Cardiac fibroblast (primary cell): Measurements from ENCODE around the gene TSPAN10.

ENCODE experiments used
- DNase-seq, 2 donors: peaks; one replicate each; pipeline versions ENCODE4 v3.0.0 to v3.0.0-alpha.2; 2010; ENCODE audit warnings: low read depth in 2 of 2
- H3K4me3 ChIP-seq, 2 donors: replicated peaks in 1 of 2; 1 replicate in 1 of 2; 2 replicates in 1 of 2; pipeline ENCODE4 v1.5.1; 2011; ENCODE audit warnings: low read depth in 2 of 2, low read length in 2 of 2, mild to moderate bottlenecking in 2 of 2, moderate library complexity in 1 of 2
- CTCF ChIP-seq: IDR thresholded peaks from one replicate; pipeline ENCODE4 v1.5.1; 2011; ENCODE audit warnings: low read depth, mild to moderate bottlenecking, low read length, inconsistent platforms

Gene TSPAN10

GRCh38 chr17:81635431-81635830 is 1.6 kb upstream of the TSPAN10 start:
- no peak for TF ChIP-seq CTCF
- peak overlapping the region in 1 of 2 donors; percentile 91 for H3K4me3 ChIP-seq
- DNase-seq, result no peak

GRCh38 chr17:81635973-81636504 is 957 bp upstream of the TSPAN10 start:
- DNase-seq, result peak in 1 of 2 donors; percentile 65
- H3K4me3 ChIP-seq, result peak overlapping the region; percentile 65 to 91
- TF ChIP-seq CTCF, result no peak

GRCh38 chr17:81638683-81639082 is 1.7 kb downstream of the TSPAN10 start:
- no peak overlapping the region for H3K4me3 ChIP-seq
- no peak for DNase-seq
- no peak for TF ChIP-seq CTCF

- H3K4me3 ChIP-seq, result no peak overlapping the region
- no peak for DNase-seq
- no peak for TF ChIP-seq CTCF
These were observed 3.0 kb downstream of the TSPAN10 start for GRCh38 chr17:81640011-81640410.

- DNase-seq, result peak; percentile 30 to 73
- no peak for TF ChIP-seq CTCF
- H3K4me3 ChIP-seq, result no peak overlapping the region
These were observed 5.0 kb downstream of the TSPAN10 start for GRCh38 chr17:81641825-81642489.

GRCh38 chr17:81644496-81644895 is 7.5 kb downstream of the TSPAN10 start:
- no peak for DNase-seq
- no peak overlapping the region for H3K4me3 ChIP-seq
- TF ChIP-seq CTCF, result no peak
